Measurements from ENCODE around the gene MYO15B. TPM values are rescaled to one million over a fixed set of nuclear protein-coding genes. Genes with fewer than 3 reads are reported as not detected.

The MYO15B gene
- total RNA-seq, 1 experiment from 2014 or later, result 7.1 TPM

- no peak for TF ChIP-seq EZH2 (IDR thresholded peaks at IDR 0.05; ENCODE audit: low read length, unreplicated experiment)
- TF ChIP-seq CTCF (conservative IDR thresholded peaks at IDR 0.05; ENCODE audit: low read depth, low read length), result no peak
- TF ChIP-seq EZH2phosphoT487 (IDR thresholded peaks at IDR 0.05; ENCODE audit: borderline replicate concordance, low read length), result no peak
These were observed 43.4 kb upstream of the MYO15B start for GRCh38 chr17:75544250-75544649.

DNA sequence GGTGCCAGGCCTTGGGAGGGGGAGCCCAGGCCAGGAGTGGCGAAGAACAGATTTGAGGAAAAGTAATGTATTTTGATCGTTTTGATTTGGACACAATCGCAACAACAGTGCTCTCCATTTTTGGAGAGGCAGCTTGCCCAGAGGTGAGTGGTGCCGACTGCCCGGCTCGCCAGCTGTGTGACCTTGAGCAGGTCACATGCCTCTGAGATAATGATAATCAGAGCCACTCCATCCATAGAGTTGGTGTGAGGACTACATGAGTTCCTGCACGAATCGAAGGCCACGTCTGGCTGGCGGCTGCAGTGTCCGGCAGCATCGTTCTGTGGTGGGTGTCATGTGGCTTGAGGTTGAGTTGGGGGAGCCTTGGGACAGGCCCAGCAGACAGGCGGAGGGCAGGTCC lies 41.4 kb upstream of the MYO15B start:
- H3K4me2 ChIP-seq (ENCODE audit: low read length), result no peak overlapping the region
- no peaks in the 10 kb centered on the region for H3K9me3 ChIP-seq (ENCODE audit: low read length)
- CTCF ChIA-PET, result no interaction called here
- POLR2A ChIA-PET (ENCODE audit: unreplicated experiment), result no interaction called here
- BruUV-seq (replicated peaks), result no TSS peak
- no peak overlapping the region for H3K9ac ChIP-seq (ENCODE audit: low read length)
- H4K20me1 ChIP-seq (ENCODE audit: low read length), result no peaks in the 10 kb centered on the region
- peaks cover 27% of the 10 kb centered on the region for H3K4me1 ChIP-seq (ENCODE audit: insufficient read depth, low read length)
- no peak overlapping the region for H3K4me3 ChIP-seq (ENCODE audit: low read length)
- DNase-seq (no peak), ATAC-seq (no peak)
- 0 out of 2 replicates have a peak, but pooled peaks cover 6% of the 10 kb centered on the region for H3K36me3 ChIP-seq (ENCODE audit: low read depth, low read length)
- H3K79me2 ChIP-seq (ENCODE audit: low read length), result peaks cover 6% of the 10 kb centered on the region
- no peak overlapping the region for H3K27ac ChIP-seq (ENCODE audit: low read length)
- no peaks in the 10 kb centered on the region for H3K27me3 ChIP-seq (ENCODE audit: low read length)
- H3K9me2 ChIP-seq (replicated peaks; ENCODE audit: low read length), result no peaks in the 10 kb centered on the region
- intact Hi-C loops (cut with micrococcal nuclease), result no loop called here
- H3F3A ChIP-seq (ENCODE audit: low read length, unreplicated experiment), result no peaks in the 10 kb centered on the region
- TF ChIP-seq CTCF (conservative IDR thresholded peaks at IDR 0.05; ENCODE audit: low read depth, low read length) (no peak), EZH2phosphoT487 (IDR thresholded peaks at IDR 0.05; ENCODE audit: borderline replicate concordance, low read length) (no peak), EZH2 (IDR thresholded peaks at IDR 0.05; ENCODE audit: low read length, unreplicated experiment) (no peak)
- H2AFZ ChIP-seq (ENCODE audit: low read length), result no peak overlapping the region

More at GRCh38 chr17:75544250-75544649, 43.4 kb upstream of the MYO15B start:
- no peak overlapping the region for H3K9ac ChIP-seq (ENCODE audit: low read length)
- DNase-seq, result no peak
- no peaks in the 10 kb centered on the region for H3K9me2 ChIP-seq (replicated peaks; ENCODE audit: low read length)
- intact Hi-C loops (cut with micrococcal nuclease), result no loop called here
- H3K36me3 ChIP-seq (ENCODE audit: low read depth, low read length), result 0 out of 2 replicates have a peak, but pooled peaks cover 6% of the 10 kb centered on the region
- H3K4me1 ChIP-seq (ENCODE audit: insufficient read depth, low read length), result peaks cover 8% of the 10 kb centered on the region
- 0 out of 2 replicates have a peak, but pooled peaks cover 4% of the 10 kb centered on the region for H4K20me1 ChIP-seq (ENCODE audit: low read length)
- H3K27ac ChIP-seq (ENCODE audit: low read length), result no peak overlapping the region
- no peaks in the 10 kb centered on the region for H3K9me3 ChIP-seq (ENCODE audit: low read length)
- no peak overlapping the region for H3K4me2 ChIP-seq (ENCODE audit: low read length)
- H3F3A ChIP-seq (ENCODE audit: low read length, unreplicated experiment), result no peaks in the 10 kb centered on the region
- ATAC-seq, result no peak
- ChIA-PET CTCF (no interaction called here), POLR2A (ENCODE audit: unreplicated experiment) (no interaction called here)
- no peak overlapping the region for H3K4me3 ChIP-seq (ENCODE audit: low read length)
- no TSS peak for BruUV-seq (replicated peaks)
- H3K79me2 ChIP-seq (ENCODE audit: low read length), result peaks cover 11% of the 10 kb centered on the region; the same call in 1 of the 2 replicates
- no peak overlapping the region for H2AFZ ChIP-seq (ENCODE audit: low read length)
- H3K27me3 ChIP-seq (ENCODE audit: low read length), result no peaks in the 10 kb centered on the region

- Histone ChIP-seq H3K9me3 (ENCODE audit: low read length) (no peaks in the 10 kb centered on the region), H3K4me3 (ENCODE audit: low read length) (no peak overlapping the region), H4K20me1 (ENCODE audit: low read length) (no peaks in the 10 kb centered on the region), H2AFZ (ENCODE audit: low read length) (no peak overlapping the region), H3K27ac (ENCODE audit: low read length) (no peak overlapping the region), H3F3A (ENCODE audit: low read length, unreplicated experiment) (no peaks in the 10 kb centered on the region), H3K9ac (ENCODE audit: low read length) (no peak overlapping the region), H3K9me2 (replicated peaks; ENCODE audit: low read length) (no peaks in the 10 kb centered on the region), H3K36me3 (ENCODE audit: low read depth, low read length) (0 out of 2 replicates have a peak, but pooled peaks cover 6% of the 10 kb centered on the region), H3K4me2 (ENCODE audit: low read length) (no peak overlapping the region), H3K79me2 (ENCODE audit: low read length) (peaks cover 4% of the 10 kb centered on the region), H3K27me3 (ENCODE audit: low read length) (no peaks in the 10 kb centered on the region), H3K4me1 (ENCODE audit: insufficient read depth, low read length) (peaks cover 30% of the 10 kb centered on the region)
- intact Hi-C loops (cut with micrococcal nuclease), result no loop called here
- TF ChIP-seq CTCF (conservative IDR thresholded peaks at IDR 0.05; ENCODE audit: low read depth, low read length) (no peak), EZH2 (IDR thresholded peaks at IDR 0.05; ENCODE audit: low read length, unreplicated experiment) (no peak), EZH2phosphoT487 (IDR thresholded peaks at IDR 0.05; ENCODE audit: borderline replicate concordance, low read length) (no peak)
- ATAC-seq (no peak), DNase-seq (no peak)
- BruUV-seq (replicated peaks), result no TSS peak
- ChIA-PET CTCF (interaction anchor here (0.7 kb wide), 1 partner anchor 15 kb away, joined by 4 read pairs; no protein-coding TSS in a partner anchor), POLR2A (ENCODE audit: unreplicated experiment) (no interaction called here)
These were observed 40.5 kb upstream of the MYO15B start for GRCh38 chr17:75547091-75547490.

Measured in PC-3 (cell line).